H1 (cell line): Measurements from ENCODE around the gene GALNTL6. TPM values are rescaled to one million over a fixed set of nuclear protein-coding genes. Genes with fewer than 3 reads are reported as not detected.

Experiments used
- BCL11A ChIP-seq, 2 experiments: IDR thresholded peaks; one replicate each; pipeline ENCODE4 v1.6.1; 2011; ENCODE audit warnings: low read depth in 2 of 2, low read length in 2 of 2, mild to moderate bottlenecking in 2 of 2
- CREB1 ChIP-seq: IDR thresholded peaks from 2 replicates; pipeline ENCODE4 v1.6.1; 2012; ENCODE audit warnings: inconsistent platforms
- FOSL1 ChIP-seq: IDR thresholded peaks from 2 replicates; pipeline ENCODE4 v1.6.1; 2011; ENCODE audit warnings: mild to moderate bottlenecking, low read depth, low read length, moderate library complexity; ENCODE audit not compliant: insufficient read depth
- RNF2 ChIP-seq: fragments of 200-900, 300-1000 bp; sonication (generic); IDR thresholded peaks from 2 replicates; pipeline ENCODE4 v1.7.1; 2016; ENCODE audit warnings: borderline replicate concordance, low read depth, mild to moderate bottlenecking, antibody characterized with exemption, low read length; ENCODE audit not compliant: poor library complexity, severe bottlenecking; ENCODE audit errors: missing control alignments
- YY1 ChIP-seq: IDR thresholded peaks from 2 replicates; pipeline ENCODE4 v1.6.1; 2011; ENCODE audit warnings: low read depth, mild to moderate bottlenecking, low read length
- polyA plus RNA-seq, 7 experiments: library from polyadenylated mRNA; depleted of rRNA in 3 of 7; stranded (reverse) in 5 of 7; unstranded in 2 of 7; fragments of >200 nt in 5 of 7; fragments of 200-250 nt in 2 of 7; gene quantifications; 1 replicate in 5 of 7; 2 replicates in 1 of 7; 4 replicates in 1 of 7; pipeline versions ENCODE4 v1.2.1 to v1.2.3, GENCODE V29; 2011 to 2013; ENCODE audit warnings: missing spikeins in 2 of 7, mixed read lengths in 2 of 7
- total RNA-seq: library from RNA; stranded (reverse); fragmentation: NEBNext Ultra II Directional; extraction: Animal tissue kit (Norgen Biotek cat#: 25700); gene quantifications from 2 replicates; pipeline ENCODE4 v1.2.1, GENCODE V29; 2021
- TF ChIP-seq, protein P1 (sequence below), 3 experiments: IDR thresholded peaks; 1 replicate in 2 of 3; 2 replicates in 1 of 3; pipeline versions ENCODE4 v1.5.1 to v1.6.1; 2011; ENCODE audit warnings: low read length in 3 of 3, mild to moderate bottlenecking in 3 of 3, inconsistent platforms in 2 of 3, low read depth in 1 of 3, moderate library complexity in 1 of 3; ENCODE audit not compliant: insufficient read depth in 1 of 3; ENCODE audit errors: control extremely low read depth in 1 of 3

GALNTL6 gene
- total and polyA plus RNA-seq, 2 of the 8 experiments (the other 6 are each of a cell fraction or from before 2014, with no cell fraction given), result 0.03 to 0.32 TPM

GRCh38 chr4:173014113-173014558 lies 1200.9 kb downstream of the GALNTL6 start (continued):
- TF ChIP-seq, protein P1, sequence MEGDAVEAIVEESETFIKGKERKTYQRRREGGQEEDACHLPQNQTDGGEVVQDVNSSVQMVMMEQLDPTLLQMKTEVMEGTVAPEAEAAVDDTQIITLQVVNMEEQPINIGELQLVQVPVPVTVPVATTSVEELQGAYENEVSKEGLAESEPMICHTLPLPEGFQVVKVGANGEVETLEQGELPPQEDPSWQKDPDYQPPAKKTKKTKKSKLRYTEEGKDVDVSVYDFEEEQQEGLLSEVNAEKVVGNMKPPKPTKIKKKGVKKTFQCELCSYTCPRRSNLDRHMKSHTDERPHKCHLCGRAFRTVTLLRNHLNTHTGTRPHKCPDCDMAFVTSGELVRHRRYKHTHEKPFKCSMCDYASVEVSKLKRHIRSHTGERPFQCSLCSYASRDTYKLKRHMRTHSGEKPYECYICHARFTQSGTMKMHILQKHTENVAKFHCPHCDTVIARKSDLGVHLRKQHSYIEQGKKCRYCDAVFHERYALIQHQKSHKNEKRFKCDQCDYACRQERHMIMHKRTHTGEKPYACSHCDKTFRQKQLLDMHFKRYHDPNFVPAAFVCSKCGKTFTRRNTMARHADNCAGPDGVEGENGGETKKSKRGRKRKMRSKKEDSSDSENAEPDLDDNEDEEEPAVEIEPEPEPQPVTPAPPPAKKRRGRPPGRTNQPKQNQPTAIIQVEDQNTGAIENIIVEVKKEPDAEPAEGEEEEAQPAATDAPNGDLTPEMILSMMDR (IDR thresholded peaks at IDR 0.05; ENCODE audit: control extremely low read depth in 1 of 3, insufficient read depth in 1 of 3, low read depth in 1 of 3, low read length in 3 of 3), result peak; percentile 63 to 69 (median 66)
- TF ChIP-seq FOSL1 (no peak), YY1 (0 out of 2 replicates have a peak, but pooled peaks have one; percentile 8), CREB1 (peak; percentile 56), BCL11A (IDR thresholded peaks at IDR 0.05; ENCODE audit: low read depth in 2 of 2, low read length in 2 of 2) (no peak), RNF2 (no peak)
